GM21737 (cell line): Measurements from ENCODE around the gene SCAI.
A peak's percentile ranks its signal among the peaks of the same experiment; 100 is the strongest.
"Not testable (repeated sequence)": the region's sequence is repeated elsewhere in the genome, so short reads cannot be mapped to it uniquely, and the experiment has no call there.

ENCODE experiments used
- ATAC-seq: cut with Tn5 transposase; IDR thresholded peaks from one replicate; pipeline ENCODE4 v1.9.1; 2021; ENCODE audit warnings: mild to moderate bottlenecking, moderate library complexity; ENCODE audit not compliant: unreplicated experiment

The SCAI gene

GRCh38 chr9:125150349-125151245 is 7.3 kb upstream of the SCAI start:
- ATAC-seq = no peak

GRCh38 chr9:125147401-125147951 is 4.1 kb upstream of the SCAI start:
- ATAC-seq = no peak

- no peak for ATAC-seq
Observed at GRCh38 chr9:125146247-125146646, 2.9 kb upstream of the SCAI start.

GRCh38 chr9:125145425-125145824 is 2.1 kb upstream of the SCAI start:
- no peak for ATAC-seq

GRCh38 chr9:125142560-125143376 is 560 bp downstream of the SCAI start:
- ATAC-seq = peak; percentile 28

- no peak for ATAC-seq
Observed at GRCh38 chr9:125141751-125142150, 1.6 kb downstream of the SCAI start.

- no peak for ATAC-seq
Observed at GRCh38 chr9:125141251-125141650, 2.1 kb downstream of the SCAI start.

- no peak for ATAC-seq
Observed at GRCh38 chr9:125140576-125140975, 2.8 kb downstream of the SCAI start.

GRCh38 chr9:125137200-125137599 is 6.1 kb downstream of the SCAI start:
- ATAC-seq = no peak

- ATAC-seq = no peak
Observed at GRCh38 chr9:125134976-125135375, 8.4 kb downstream of the SCAI start.

- no peak for ATAC-seq
Observed at GRCh38 chr9:125133403-125134329, 9.7 kb downstream of the SCAI start.

- no peak for ATAC-seq
Observed at GRCh38 chr9:125131778-125132177, 11.6 kb downstream of the SCAI start.

- peak; percentile 98 for ATAC-seq
Observed at GRCh38 chr9:125126019-125126746, 17.1 kb downstream of the SCAI start.

GRCh38 chr9:125125523-125125922 is 17.8 kb downstream of the SCAI start:
- ATAC-seq = no peak

- no peak for ATAC-seq
Observed at GRCh38 chr9:125121146-125121545, 22.2 kb downstream of the SCAI start.

- ATAC-seq = no peak
Observed at GRCh38 chr9:125119643-125120286, 23.6 kb downstream of the SCAI start.

- not testable (repeated sequence) for ATAC-seq
Observed at GRCh38 chr9:125118696-125119095, 24.6 kb downstream of the SCAI start.

- ATAC-seq = not testable (repeated sequence)
Observed at GRCh38 chr9:125114503-125114902, 28.8 kb downstream of the SCAI start.

GRCh38 chr9:125110464-125110863 is 32.9 kb downstream of the SCAI start:
- ATAC-seq = no peak
